Activated B cell treated with CpG ODN at 0.5 μM for 24 hours (primary cell): ENCODE data around the gene MYO5A. TPM values are rescaled to one million over a fixed set of nuclear protein-coding genes. Genes with fewer than 3 reads are reported as not detected.

Experiments
- ATAC-seq: fragments of 200-7000 bp; cut with Tn5 transposase; one replicate; pipeline ENCODE4 v1.10.0; 2021; ENCODE audit warnings: low read depth, mild to moderate bottlenecking, moderate library complexity
- CTCF ChIA-PET: fragments of 350-600 bp; sonication (Branson Sonifier 250); formaldehyde crosslinking; loops from one replicate; lab custom pipeline; 2021; ENCODE audit warnings: antibody characterized with exemption; lab: Charles Lee
- POLR2A ChIA-PET: fragments of 350-600 bp; sonication (Branson Sonifier 250); formaldehyde crosslinking; loops from one replicate; lab custom pipeline; 2021; ENCODE audit warnings: antibody characterized with exemption; lab: Charles Lee
- DNase-seq: peaks from one replicate; pipeline ENCODE4 v3.0.0; 2022
- H3K27ac Mint-ChIP-seq: one replicate; pipeline ENCODE4 v1.8.0; 2020; ENCODE audit warnings: mixed read lengths
- H3K27me3 Mint-ChIP-seq: one replicate; pipeline ENCODE4 v1.8.0; 2021; ENCODE audit warnings: mixed read lengths
- H3K36me3 Mint-ChIP-seq: one replicate; pipeline ENCODE4 v1.8.0; 2021; ENCODE audit warnings: low read depth, mixed read lengths
- H3K4me1 Mint-ChIP-seq: one replicate; pipeline ENCODE4 v1.8.0; 2021; ENCODE audit warnings: mixed read lengths
- H3K4me3 Mint-ChIP-seq: one replicate; pipeline ENCODE4 v1.8.0; 2020; ENCODE audit warnings: mild to moderate bottlenecking, mixed read lengths
- H3K9me3 Mint-ChIP-seq: one replicate; pipeline ENCODE4 v1.8.0; 2020; ENCODE audit warnings: mixed read lengths
- CTCF ChIP-seq: fragments of 200-600 bp; IDR thresholded peaks from one replicate; pipeline ENCODE4 v1.8.0; 2022; ENCODE audit warnings: antibody characterized with exemption, mild to moderate bottlenecking
- intact Hi-C: fragments of 100-400 bp; cut with micrococcal nuclease; formaldehyde crosslinking; loops from one replicate; pipeline ENCODE4 v1.15.1; 2024
- total RNA-seq: library from RNA; stranded (reverse); gene quantifications from 2 replicates; pipeline ENCODE4 v1.2.3, GENCODE V29; 2022

Gene MYO5A
- total RNA-seq, 1 donor from 2014 or later, result 49.1 TPM

- no peak for ATAC-seq
- ChIA-PET POLR2A (interaction anchor here (0.7 kb wide), 1 partner anchor 118 kb away, joined by 11 read pairs; no protein-coding TSS in a partner anchor), CTCF (no interaction called here)
- H3K27ac Mint-ChIP-seq, result no peak overlapping the region
- DNase-seq, result no peak
- intact Hi-C loops, result loop anchor here (5.0 kb wide), 1 partner anchor 273 kb away; no protein-coding TSS in a partner anchor
- no peak for TF ChIP-seq CTCF
- H3K9me3 Mint-ChIP-seq, result no peaks in the 10 kb centered on the region
- peaks cover 44% of the 10 kb centered on the region for H3K36me3 Mint-ChIP-seq
- H3K4me3 Mint-ChIP-seq, result no peak overlapping the region
- peaks cover 13% of the 10 kb centered on the region for H3K4me1 Mint-ChIP-seq
- no peaks in the 10 kb centered on the region for H3K27me3 Mint-ChIP-seq
Observed at GRCh38 chr15:52334491-52335160, 194.1 kb downstream of the MYO5A start.

GRCh38 chr15:52331490-52332240 is 197.0 kb downstream of the MYO5A start:
- Mint-ChIP-seq H3K36me3 (peaks cover 54% of the 10 kb centered on the region), H3K4me1 (peaks cover 13% of the 10 kb centered on the region), H3K27ac (peak overlapping the region; percentile 15), H3K9me3 (no peaks in the 10 kb centered on the region), H3K27me3 (no peaks in the 10 kb centered on the region), H3K4me3 (no peak overlapping the region)
- ChIA-PET POLR2A (interaction anchor here (0.6 to 1.8 kb wide), 2 partner anchors 172 to 404 kb away, joined by 5 to 9 read pairs; no protein-coding TSS in a partner anchor), CTCF (interaction anchor here (0.6 to 3.0 kb wide), 12 partner anchors 11 to 406 kb away, joined by 3 to 31 read pairs (median 6); partner anchors contain the start of gene MYO5A)
- intact Hi-C loops, result loop anchor here (1.0 to 5.0 kb wide), 7 partner anchors 75 to 404 kb away; partner anchors contain the start of genes ARPP19 and ATOSA
- DNase-seq, result no peak
- peak; percentile 99 for ATAC-seq
- TF ChIP-seq CTCF, result no peak

GRCh38 chr15:52329987-52330386 is 198.7 kb downstream of the MYO5A start:
- H3K4me1 Mint-ChIP-seq, result peaks cover 13% of the 10 kb centered on the region
- no peak overlapping the region for H3K27ac Mint-ChIP-seq
- ChIA-PET POLR2A (no interaction called here), CTCF (no interaction called here)
- no peak for ATAC-seq
- TF ChIP-seq CTCF, result no peak
- no peaks in the 10 kb centered on the region for H3K27me3 Mint-ChIP-seq
- DNase-seq, result no peak
- intact Hi-C loops, result loop anchor here (2.0 to 5.0 kb wide), 4 partner anchors 133 to 349 kb away; partner anchors contain the start of genes ARPP19 and ATOSA
- peaks cover 57% of the 10 kb centered on the region for H3K36me3 Mint-ChIP-seq
- H3K4me3 Mint-ChIP-seq, result no peak overlapping the region
- H3K9me3 Mint-ChIP-seq, result no peaks in the 10 kb centered on the region

GRCh38 chr15:52329150-52329549 is 199.5 kb downstream of the MYO5A start:
- ChIA-PET CTCF (interaction anchor here (0.9 kb wide), 1 partner anchor 72 kb away, joined by 3 read pairs; no protein-coding TSS in a partner anchor), POLR2A (no interaction called here)
- Mint-ChIP-seq H3K4me1 (peaks cover 13% of the 10 kb centered on the region), H3K4me3 (no peak overlapping the region), H3K27ac (no peak overlapping the region), H3K36me3 (peaks cover 54% of the 10 kb centered on the region), H3K27me3 (no peaks in the 10 kb centered on the region), H3K9me3 (no peaks in the 10 kb centered on the region)
- DNase-seq (no peak), ATAC-seq (no peak)
- intact Hi-C loops, result no loop called here
- no peak for TF ChIP-seq CTCF

- no peak for ATAC-seq
- CTCF ChIA-PET, result interaction anchor here (0.9 kb wide), 1 partner anchor 72 kb away, joined by 3 read pairs; no protein-coding TSS in a partner anchor
- H3K27ac Mint-ChIP-seq, result no peak overlapping the region
Observed at GRCh38 chr15:52328680-52329079, 200.0 kb downstream of the MYO5A start.

More at GRCh38 chr15:52328680-52329079, 200.0 kb downstream of the MYO5A start:
- H3K9me3 Mint-ChIP-seq, result no peaks in the 10 kb centered on the region
- peaks cover 57% of the 10 kb centered on the region for H3K36me3 Mint-ChIP-seq
- no peak for DNase-seq
- H3K4me1 Mint-ChIP-seq, result peaks cover 13% of the 10 kb centered on the region
- no peak overlapping the region for H3K4me3 Mint-ChIP-seq
- no peak for TF ChIP-seq CTCF
- POLR2A ChIA-PET, result no interaction called here
- intact Hi-C loops, result no loop called here
- H3K27me3 Mint-ChIP-seq, result no peaks in the 10 kb centered on the region
